Peyer's patch (tissue), 4 donors: ENCODE results near the gene GAST. TPM values are rescaled to one million over a fixed set of nuclear protein-coding genes. Genes with fewer than 3 reads are reported as not detected.

Experiments used
- DNase-seq, 3 donors: peaks; one replicate each; pipeline ENCODE4 v3.0.0-alpha.2; 2017 to 2019
- H3K27ac ChIP-seq, 4 donors: fragments of 200-600 bp; sonication (generic); one replicate each; pipeline ENCODE4 v1.5.1; 2016 to 2019
- H3K27me3 ChIP-seq, 2 donors: fragments of 200-600 bp; sonication (generic); one replicate each; pipeline ENCODE4 v1.5.1; 2019
- H3K36me3 ChIP-seq, 3 donors: fragments of 200-600 bp; sonication (generic); one replicate each; pipeline ENCODE4 v1.5.1; 2016 to 2019
- H3K4me1 ChIP-seq, 4 donors: fragments of 200-600 bp; sonication (generic); one replicate each; pipeline ENCODE4 v1.5.1; 2016 to 2019
- H3K4me3 ChIP-seq, 4 donors: fragments of 200-600 bp; sonication (generic); 1 replicate in 3 of 4; 2 replicates in 1 of 4; pipeline ENCODE4 v1.5.1; 2016 to 2019; ENCODE audit warnings: mild to moderate bottlenecking in 1 of 4
- H3K9me3 ChIP-seq, 4 donors: fragments of 200-600 bp; sonication (generic); one replicate each; pipeline ENCODE4 v1.5.1; 2016 to 2019; ENCODE audit warnings: mild to moderate bottlenecking in 1 of 4
- CTCF ChIP-seq, 6 experiments: fragments of 450-650 bp in 4 of 6; fragments of 200-600 bp in 2 of 6; sonication (generic) in 1 of 6; IDR thresholded peaks; one replicate each; pipeline ENCODE4 v1.5.1; 2017 to 2019; ENCODE audit warnings: antibody characterized with exemption in 6 of 6, mild to moderate bottlenecking in 3 of 6, moderate library complexity in 1 of 6
- POLR2A ChIP-seq, 2 donors: fragments of 450-650 bp; IDR thresholded peaks; one replicate each; pipeline ENCODE4 v1.5.1; 2017; ENCODE audit warnings: antibody characterized with exemption in 2 of 2, mild to moderate bottlenecking in 2 of 2, moderate library complexity in 2 of 2
- small RNA-seq, 2 donors: library from RNA; depleted of rRNA; stranded (forward); fragments of <200 nt; gene quantifications; one replicate each; pipeline ENCODE3, GENCODE V24; 2016
- total RNA-seq, 4 donors: library from RNA; depleted of rRNA; stranded (reverse); fragments of >200 nt; gene quantifications; one replicate each; pipeline ENCODE4 v1.1.0, GENCODE V29; 2016

GAST gene
- total RNA-seq, 4 donors from 2014 or later: not detected

- no peaks in the 10 kb centered on the region for H3K9me3 ChIP-seq
- peaks cover 0 to 97% (median 0%) of the 10 kb centered on the region in 3 donors for H3K36me3 ChIP-seq
- TF ChIP-seq POLR2A (IDR thresholded peaks at IDR 0.05) (no peak), CTCF (IDR thresholded peaks at IDR 0.05) (no peak)
- H3K27me3 ChIP-seq: no peaks in the 10 kb centered on the region
- H3K27ac ChIP-seq: no peak overlapping the region
- H3K4me3 ChIP-seq: no peak overlapping the region
- no peaks in the 10 kb centered on the region for H3K4me1 ChIP-seq
- no peak for DNase-seq
These were observed 48.7 kb downstream of the GAST start for GRCh38 chr17:41760878-41761277.

GRCh38 chr17:41762391-41762790 is 50.3 kb downstream of the GAST start:
- H3K27ac ChIP-seq: no peak overlapping the region
- peaks cover 0 to 99% (median 0%) of the 10 kb centered on the region in 3 donors for H3K36me3 ChIP-seq
- H3K4me3 ChIP-seq: no peak overlapping the region
- H3K9me3 ChIP-seq: no peaks in the 10 kb centered on the region
- no peaks in the 10 kb centered on the region for H3K27me3 ChIP-seq
- H3K4me1 ChIP-seq: no peaks in the 10 kb centered on the region
- DNase-seq: no peak
- TF ChIP-seq CTCF (IDR thresholded peaks at IDR 0.05): no peak

- no peaks in the 10 kb centered on the region for H3K4me1 ChIP-seq
- H3K9me3 ChIP-seq: no peaks in the 10 kb centered on the region
- peaks cover 0 to 99% (median 0%) of the 10 kb centered on the region in 3 donors for H3K36me3 ChIP-seq
- no peak overlapping the region for H3K4me3 ChIP-seq
- no peaks in the 10 kb centered on the region for H3K27me3 ChIP-seq
- no peak for TF ChIP-seq CTCF (IDR thresholded peaks at IDR 0.05)
- TF ChIP-seq POLR2A (IDR thresholded peaks at IDR 0.05): no peak
- no peak overlapping the region for H3K27ac ChIP-seq
- no peak for DNase-seq
These were observed 50.7 kb downstream of the GAST start for GRCh38 chr17:41762841-41763240.

- peaks cover 0 to 99% (median 0%) of the 10 kb centered on the region in 3 donors for H3K36me3 ChIP-seq
- TF ChIP-seq CTCF (IDR thresholded peaks at IDR 0.05) (no peak), POLR2A (IDR thresholded peaks at IDR 0.05) (no peak)
- H3K4me1 ChIP-seq: no peaks in the 10 kb centered on the region
- no peak overlapping the region for H3K27ac ChIP-seq
- H3K9me3 ChIP-seq: no peaks in the 10 kb centered on the region
- no peak for DNase-seq
- no peaks in the 10 kb centered on the region for H3K27me3 ChIP-seq
- no peak overlapping the region for H3K4me3 ChIP-seq
These were observed 51.2 kb downstream of the GAST start for GRCh38 chr17:41763327-41763726.

Small RNA genes within 50 kb of the gene (small RNA-seq; reads per million reads assigned to genes)
- gene RN7SL399P (0 reads per million in 2 donors), gene RNA5SP442 (0 to 0.23 reads per million in 2 donors)

Other genes starting within 250 kb of the GAST start
- not detected for gene KRT32, start 244.9 kb upstream of the GAST start, total RNA-seq
- gene KRT35, start 231.2 kb upstream of the GAST start, total RNA-seq: not detected
- not detected for gene KRT36, start 222.4 kb upstream of the GAST start, total RNA-seq
- 1 to 10 TPM in 1 of 4 donors, not detected in 3; 2.5 TPM for gene KRT13, start 206.7 kb upstream of the GAST start, total RNA-seq
- gene KRT15, start 193.4 kb upstream of the GAST start, total RNA-seq: 10 to 100 TPM; 12.3 to 44.5 (median 28.8) TPM
- 1,000 to 10,000 TPM in 3 of 4 donors, 100 to 1,000 TPM in 1; 357 to 5,327 (median 3,312) TPM for gene KRT19, start 184.0 kb upstream of the GAST start, total RNA-seq
- not detected for gene KRT9, start 140.3 kb upstream of the GAST start, total RNA-seq
- gene KRT14, start 125.4 kb upstream of the GAST start, total RNA-seq: 1 to 10 TPM; 3.4 to 8.9 (median 6.3) TPM
- not detected for gene KRT16, start 99.6 kb upstream of the GAST start, total RNA-seq
- gene KRT17, start 87.8 kb upstream of the GAST start, total RNA-seq: 1 to 10 TPM in 1 of 4 donors, not detected in 3; 2.7 TPM
- gene EIF1, start 23.4 kb upstream of the GAST start, total RNA-seq: 100 to 1,000 TPM; 123 to 226 (median 188) TPM
- 1 to 10 TPM in 1 of 4 donors, under 1 TPM in 1, not detected in 2; 0.94 to 5.0 TPM for gene HAP1, start 22.3 kb downstream of the GAST start, total RNA-seq
- gene JUP, start 74.4 kb downstream of the GAST start, total RNA-seq: 100 to 1,000 TPM; 229 to 585 (median 505) TPM
- 10 to 100 TPM in 3 of 4 donors, 1 to 10 TPM in 1; 9.5 to 23.1 (median 18.0) TPM for gene P3H4, start 99.6 kb downstream of the GAST start, total RNA-seq
- 100 to 1,000 TPM in 1 of 4 donors, 10 to 100 TPM in 2, 1 to 10 TPM in 1; 7.2 to 130 (median 11.2) TPM for gene FKBP10, start 100.7 kb downstream of the GAST start, total RNA-seq
- gene NT5C3B, start 123.9 kb downstream of the GAST start, total RNA-seq: 10 to 100 TPM in 3 of 4 donors, 1 to 10 TPM in 1; 5.8 to 40.4 (median 20.1) TPM
- gene KLHL10, start 125.5 kb downstream of the GAST start, total RNA-seq: not detected
- gene KLHL11, start 153.1 kb downstream of the GAST start, total RNA-seq: 10 to 100 TPM in 1 of 4 donors, 1 to 10 TPM in 3; 7.4 to 10.5 (median 7.7) TPM
- gene ACLY, start 206.6 kb downstream of the GAST start, total RNA-seq: 100 to 1,000 TPM in 1 of 4 donors, 10 to 100 TPM in 3; 54.5 to 108 (median 74.0) TPM
- gene ODAD4, start 218.3 kb downstream of the GAST start, total RNA-seq: 1 to 10 TPM in 1 of 4 donors, not detected in 3; 2.1 TPM